ENCODE results near the gene ARHGAP1.

DNA sequence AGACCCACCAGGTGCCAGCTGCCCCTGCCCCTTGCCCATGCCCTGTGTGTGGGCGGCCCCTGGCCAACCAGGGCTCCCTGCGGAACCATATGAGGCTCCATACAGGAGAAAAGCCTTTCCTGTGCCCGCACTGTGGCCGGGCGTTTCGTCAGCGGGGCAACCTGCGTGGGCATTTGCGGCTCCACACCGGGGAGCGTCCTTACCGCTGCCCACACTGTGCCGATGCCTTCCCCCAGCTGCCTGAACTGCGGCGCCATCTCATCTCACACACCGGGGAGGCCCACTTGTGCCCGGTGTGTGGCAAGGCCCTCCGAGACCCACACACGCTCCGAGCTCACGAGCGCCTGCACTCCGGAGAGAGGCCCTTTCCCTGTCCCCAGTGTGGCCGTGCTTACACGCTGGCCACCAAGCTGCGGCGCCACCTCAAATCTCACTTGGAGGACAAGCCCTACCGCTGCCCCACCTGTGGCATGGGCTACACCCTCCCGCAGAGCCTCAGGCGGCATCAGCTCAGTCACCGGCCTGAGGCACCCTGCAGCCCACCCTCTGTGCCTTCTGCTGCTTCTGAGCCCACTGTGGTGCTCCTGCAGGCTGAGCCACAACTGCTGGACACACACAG, 4.8 kb upstream of the ARHGAP1 start:
- TF ChIP-seq, protein P1, sequence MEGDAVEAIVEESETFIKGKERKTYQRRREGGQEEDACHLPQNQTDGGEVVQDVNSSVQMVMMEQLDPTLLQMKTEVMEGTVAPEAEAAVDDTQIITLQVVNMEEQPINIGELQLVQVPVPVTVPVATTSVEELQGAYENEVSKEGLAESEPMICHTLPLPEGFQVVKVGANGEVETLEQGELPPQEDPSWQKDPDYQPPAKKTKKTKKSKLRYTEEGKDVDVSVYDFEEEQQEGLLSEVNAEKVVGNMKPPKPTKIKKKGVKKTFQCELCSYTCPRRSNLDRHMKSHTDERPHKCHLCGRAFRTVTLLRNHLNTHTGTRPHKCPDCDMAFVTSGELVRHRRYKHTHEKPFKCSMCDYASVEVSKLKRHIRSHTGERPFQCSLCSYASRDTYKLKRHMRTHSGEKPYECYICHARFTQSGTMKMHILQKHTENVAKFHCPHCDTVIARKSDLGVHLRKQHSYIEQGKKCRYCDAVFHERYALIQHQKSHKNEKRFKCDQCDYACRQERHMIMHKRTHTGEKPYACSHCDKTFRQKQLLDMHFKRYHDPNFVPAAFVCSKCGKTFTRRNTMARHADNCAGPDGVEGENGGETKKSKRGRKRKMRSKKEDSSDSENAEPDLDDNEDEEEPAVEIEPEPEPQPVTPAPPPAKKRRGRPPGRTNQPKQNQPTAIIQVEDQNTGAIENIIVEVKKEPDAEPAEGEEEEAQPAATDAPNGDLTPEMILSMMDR (IDR thresholded peaks at IDR 0.05): no peak
- no peak for TF ChIP-seq EP300 (IDR thresholded peaks at IDR 0.05)
